Liver (tissue), 9 donors: ENCODE data around the gene KCNMA1. TPM values are rescaled to one million over a fixed set of nuclear protein-coding genes. Genes with fewer than 3 reads are reported as not detected.
"Not testable (repeated sequence)": the region's sequence is repeated elsewhere in the genome, so short reads cannot be mapped to it uniquely, and the experiment has no call there.

Experiments used
- DNase-seq: peaks from one replicate; pipeline ENCODE4 v3.0.0-alpha.2; 2017; ENCODE audit warnings: low spot score
- H3K27ac ChIP-seq, 2 donors: one replicate each; pipeline ENCODE4 v1.7.0; 2013; ENCODE audit warnings: inconsistent platforms in 2 of 2, low read length in 2 of 2, control low read depth in 1 of 2, low read depth in 1 of 2, mild to moderate bottlenecking in 1 of 2
- H3K27me3 ChIP-seq, 4 donors: one replicate each; pipeline versions ENCODE4 v1.6.1 to v1.7.0; 2013; ENCODE audit warnings: low read length in 3 of 4, inconsistent platforms in 1 of 4, mild to moderate bottlenecking in 1 of 4, moderate library complexity in 1 of 4; ENCODE audit not compliant: control insufficient read depth in 4 of 4, insufficient read depth in 4 of 4
- H3K36me3 ChIP-seq, 4 donors: one replicate each; pipeline versions ENCODE4 v1.6.1 to v1.7.0; 2013; ENCODE audit warnings: low read length in 3 of 4, mild to moderate bottlenecking in 3 of 4, low read depth in 1 of 4, moderate library complexity in 1 of 4; ENCODE audit not compliant: control insufficient read depth in 4 of 4, insufficient read depth in 3 of 4
- H3K4me1 ChIP-seq, 4 donors: one replicate each; pipeline versions ENCODE4 v1.6.1 to v1.7.0; 2013; ENCODE audit warnings: low read length in 3 of 4, mild to moderate bottlenecking in 3 of 4, moderate library complexity in 1 of 4; ENCODE audit not compliant: control insufficient read depth in 4 of 4, insufficient read depth in 4 of 4
- H3K4me3 ChIP-seq, 3 donors: one replicate each; pipeline versions ENCODE4 v1.6.1 to v1.7.0; 2013; ENCODE audit warnings: low read length in 3 of 3, control low read depth in 1 of 3, low read depth in 1 of 3, mild to moderate bottlenecking in 1 of 3
- H3K9ac ChIP-seq, 2 donors: one replicate each; pipeline ENCODE4 v1.7.0; 2013; ENCODE audit warnings: low read length in 2 of 2, mild to moderate bottlenecking in 2 of 2, moderate library complexity in 2 of 2, control low read depth in 1 of 2, low read depth in 1 of 2
- H3K9me3 ChIP-seq, 4 donors: one replicate each; pipeline versions ENCODE4 v1.6.1 to v1.7.0; 2013; ENCODE audit warnings: low read length in 3 of 4; ENCODE audit not compliant: control insufficient read depth in 4 of 4
- EGR1 ChIP-seq, 2 donors: IDR thresholded peaks; 2 replicates each; pipeline ENCODE4 v1.6.1; 2016 to 2018; ENCODE audit warnings: antibody characterized with exemption in 2 of 2, low read depth in 2 of 2
- FOXA2 ChIP-seq: IDR thresholded peaks from 2 replicates; pipeline ENCODE4 v1.6.1; 2016; ENCODE audit warnings: antibody characterized with exemption
- GABPA ChIP-seq, 2 donors: IDR thresholded peaks in 1 of 2; conservative IDR thresholded peaks in 1 of 2; 2 replicates each; pipeline ENCODE4 v1.6.1; 2016; ENCODE audit warnings: antibody characterized with exemption in 2 of 2, mild to moderate bottlenecking in 1 of 2, moderate library complexity in 1 of 2
- HNF4A ChIP-seq, 2 donors: conservative IDR thresholded peaks; 2 replicates each; pipeline ENCODE4 v1.6.1; 2016; ENCODE audit warnings: antibody characterized with exemption in 2 of 2, mild to moderate bottlenecking in 2 of 2
- NR2F2 ChIP-seq: IDR thresholded peaks from 2 replicates; pipeline ENCODE4 v1.6.1; 2016; ENCODE audit warnings: antibody characterized with exemption
- RAD21 ChIP-seq, 2 donors: IDR thresholded peaks; 2 replicates each; pipeline ENCODE4 v1.6.1; 2016; ENCODE audit warnings: antibody characterized with exemption in 2 of 2, mild to moderate bottlenecking in 2 of 2
- RXRA ChIP-seq, 2 donors: IDR thresholded peaks; 2 replicates each; pipeline ENCODE4 v1.6.1; 2017 to 2018; ENCODE audit warnings: antibody characterized with exemption in 2 of 2, mild to moderate bottlenecking in 1 of 2
- SP1 ChIP-seq: IDR thresholded peaks from 2 replicates; pipeline ENCODE4 v1.6.1; 2018; ENCODE audit warnings: antibody characterized with exemption, mild to moderate bottlenecking
- TAF1 ChIP-seq: conservative IDR thresholded peaks from 2 replicates; pipeline ENCODE4 v1.6.1; 2016; ENCODE audit warnings: antibody characterized with exemption, mild to moderate bottlenecking
- YY1 ChIP-seq: IDR thresholded peaks from 2 replicates; pipeline ENCODE4 v1.6.1; 2016; ENCODE audit warnings: antibody characterized with exemption, mild to moderate bottlenecking
- WGBS: extraction: QIAGEN DNeasy Blood & Tissue Kit; methylation state at CpG from one replicate; pipeline ENCODE4 v1.1.7; 2013; 5-methylcytosine and 5-hydroxymethylcytosine counted together
- polyA plus RNA-seq, 2 donors: library from polyadenylated mRNA; stranded (reverse) in 1 of 2; unstranded in 1 of 2; fragments of 200-250 nt in 1 of 2; fragments of >200 nt in 1 of 2; fragmentation: Nextera tagmentation in 1 of 2; extraction: Ambion mirVana in 1 of 2; gene quantifications; one replicate each; pipeline versions ENCODE4 v1.2.1 to v1.2.3, GENCODE V29; 2013 to 2015
- total RNA-seq, 2 donors: library from RNA; depleted of rRNA; stranded (reverse); fragments of >200 nt; gene quantifications; one replicate each; pipeline ENCODE4 v1.2.3, GENCODE V29; 2014
- TF ChIP-seq, protein P1 (sequence below): IDR thresholded peaks from 2 replicates; pipeline ENCODE4 v1.6.1; 2016; ENCODE audit warnings: antibody characterized with exemption
- TF ChIP-seq, protein P2 (sequence below): fragments of 150-350 bp; IDR thresholded peaks from 2 replicates; pipeline ENCODE4 v1.5.1; 2017; ENCODE audit warnings: improper control_type of control experiment, low read depth, low read length; ENCODE audit not compliant: missing input control
- TF ChIP-seq, protein P3 (sequence below): IDR thresholded peaks from 2 replicates; pipeline ENCODE4 v1.6.1; 2016; ENCODE audit warnings: antibody characterized with exemption, mild to moderate bottlenecking
- TF ChIP-seq, protein P4 (sequence below): IDR thresholded peaks from 2 replicates; pipeline ENCODE4 v1.6.1; 2016; ENCODE audit warnings: antibody characterized with exemption
- donor health status: healthy.
- donor health status: healthy.
- donor health status: healthy.
- donor health status: healthy.
- donor health status: healthy.

Gene KCNMA1
- total and polyA plus RNA-seq, 4 donors, result 2.5 to 9.7 (median 4.7) TPM

DNA sequence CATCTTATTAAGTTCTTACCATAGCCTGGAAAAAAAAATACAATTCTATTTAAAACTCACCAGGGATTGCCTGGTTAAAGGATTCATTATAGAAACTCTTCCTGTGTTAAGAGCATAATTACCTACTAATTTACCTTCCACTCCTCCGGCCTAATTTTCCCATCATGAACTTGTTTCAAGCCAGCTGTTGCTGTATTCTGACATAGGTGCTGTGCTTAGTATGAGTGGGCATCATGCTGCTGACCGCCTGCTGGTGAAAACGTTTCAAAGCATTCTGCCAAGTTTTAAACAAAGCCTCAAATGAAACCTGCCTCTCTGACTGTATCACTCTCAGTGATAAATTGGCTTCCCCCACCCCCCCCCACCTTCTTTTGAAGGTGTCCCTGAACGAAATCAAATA is 47.8 kb upstream of the KCNMA1 start (continued):
- TF ChIP-seq, protein P1, sequence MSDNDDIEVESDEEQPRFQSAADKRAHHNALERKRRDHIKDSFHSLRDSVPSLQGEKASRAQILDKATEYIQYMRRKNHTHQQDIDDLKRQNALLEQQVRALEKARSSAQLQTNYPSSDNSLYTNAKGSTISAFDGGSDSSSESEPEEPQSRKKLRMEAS, result no peak
- no peak for TF ChIP-seq RXRA (IDR thresholded peaks at IDR 0.05)

DNA sequence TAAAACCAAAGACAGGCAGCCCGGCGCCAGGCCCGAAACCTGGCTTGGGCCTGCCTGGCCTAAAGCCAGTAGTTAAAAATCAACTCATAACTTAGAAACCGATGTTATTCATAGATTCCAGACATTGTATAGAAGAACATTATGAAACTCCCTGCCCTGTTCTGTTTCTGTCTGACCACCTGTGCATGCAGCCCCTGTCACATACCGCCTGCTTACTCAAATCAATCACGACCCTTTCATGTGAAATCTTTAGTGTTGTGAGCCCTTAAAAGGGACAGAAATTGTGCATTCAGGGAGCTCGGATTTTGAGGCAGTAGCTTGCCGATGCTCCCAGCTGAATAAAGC is 45.5 kb upstream of the KCNMA1 start:
- not testable (repeated sequence) for H3K27ac ChIP-seq, H3K4me1 ChIP-seq, H3K27me3 ChIP-seq, H3K9me3 ChIP-seq, DNase-seq, H3K9ac ChIP-seq, H3K36me3 ChIP-seq, H3K4me3 ChIP-seq
- 74% methylated on average over 8 of the region's 8 CpGs for WGBS

DNA sequence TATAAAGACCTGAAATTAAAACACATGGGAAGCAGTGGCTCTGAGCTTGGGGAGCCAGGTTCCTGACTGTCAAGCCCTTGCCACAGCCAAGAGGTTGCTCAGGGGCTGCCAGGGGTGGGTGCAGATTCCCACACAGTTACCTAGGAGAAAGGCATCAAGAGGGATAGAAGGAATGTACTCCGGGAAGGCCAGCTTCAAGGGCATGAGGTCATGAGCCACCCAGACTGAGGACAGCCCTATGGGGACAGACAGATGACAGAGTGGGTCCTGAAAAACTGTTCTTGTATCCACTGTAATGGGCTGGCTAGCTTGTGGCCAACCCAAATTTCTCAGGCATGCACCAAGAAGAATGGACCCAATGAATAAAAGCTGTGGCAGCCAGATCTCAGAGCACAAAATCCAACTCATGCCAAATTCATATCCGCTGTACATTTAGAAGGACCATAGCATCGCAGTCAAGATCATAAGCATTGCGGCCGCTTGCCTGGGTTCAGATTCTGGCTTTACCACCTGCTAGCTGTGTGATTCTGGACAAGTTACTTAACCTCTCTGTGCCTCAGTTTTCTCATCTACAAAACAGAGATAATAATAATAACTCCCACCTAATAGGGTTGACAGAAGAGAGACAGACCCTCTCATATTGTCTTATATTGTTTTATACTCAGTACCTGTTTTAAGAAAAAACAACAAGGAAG is 44.9 kb upstream of the KCNMA1 start:
- no peak overlapping the region for H3K27ac ChIP-seq
- TF ChIP-seq NR2F2 (no peak), YY1 (no peak), FOXA2 (no peak), GABPA (IDR thresholded peaks at IDR 0.05 in 1 of 2, conservative IDR thresholded peaks at IDR 0.05 in 1 of 2) (no peak), RAD21 (IDR thresholded peaks at IDR 0.05) (no peak), TAF1 (no peak), EGR1 (IDR thresholded peaks at IDR 0.05; ENCODE audit: low read depth in 2 of 2) (no peak), HNF4A (conservative IDR thresholded peaks at IDR 0.05) (no peak), SP1 (no peak)
- TF ChIP-seq, protein P2, sequence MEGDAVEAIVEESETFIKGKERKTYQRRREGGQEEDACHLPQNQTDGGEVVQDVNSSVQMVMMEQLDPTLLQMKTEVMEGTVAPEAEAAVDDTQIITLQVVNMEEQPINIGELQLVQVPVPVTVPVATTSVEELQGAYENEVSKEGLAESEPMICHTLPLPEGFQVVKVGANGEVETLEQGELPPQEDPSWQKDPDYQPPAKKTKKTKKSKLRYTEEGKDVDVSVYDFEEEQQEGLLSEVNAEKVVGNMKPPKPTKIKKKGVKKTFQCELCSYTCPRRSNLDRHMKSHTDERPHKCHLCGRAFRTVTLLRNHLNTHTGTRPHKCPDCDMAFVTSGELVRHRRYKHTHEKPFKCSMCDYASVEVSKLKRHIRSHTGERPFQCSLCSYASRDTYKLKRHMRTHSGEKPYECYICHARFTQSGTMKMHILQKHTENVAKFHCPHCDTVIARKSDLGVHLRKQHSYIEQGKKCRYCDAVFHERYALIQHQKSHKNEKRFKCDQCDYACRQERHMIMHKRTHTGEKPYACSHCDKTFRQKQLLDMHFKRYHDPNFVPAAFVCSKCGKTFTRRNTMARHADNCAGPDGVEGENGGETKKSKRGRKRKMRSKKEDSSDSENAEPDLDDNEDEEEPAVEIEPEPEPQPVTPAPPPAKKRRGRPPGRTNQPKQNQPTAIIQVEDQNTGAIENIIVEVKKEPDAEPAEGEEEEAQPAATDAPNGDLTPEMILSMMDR, result no peak
- TF ChIP-seq, protein P1, result no peak
- TF ChIP-seq, protein P3, sequence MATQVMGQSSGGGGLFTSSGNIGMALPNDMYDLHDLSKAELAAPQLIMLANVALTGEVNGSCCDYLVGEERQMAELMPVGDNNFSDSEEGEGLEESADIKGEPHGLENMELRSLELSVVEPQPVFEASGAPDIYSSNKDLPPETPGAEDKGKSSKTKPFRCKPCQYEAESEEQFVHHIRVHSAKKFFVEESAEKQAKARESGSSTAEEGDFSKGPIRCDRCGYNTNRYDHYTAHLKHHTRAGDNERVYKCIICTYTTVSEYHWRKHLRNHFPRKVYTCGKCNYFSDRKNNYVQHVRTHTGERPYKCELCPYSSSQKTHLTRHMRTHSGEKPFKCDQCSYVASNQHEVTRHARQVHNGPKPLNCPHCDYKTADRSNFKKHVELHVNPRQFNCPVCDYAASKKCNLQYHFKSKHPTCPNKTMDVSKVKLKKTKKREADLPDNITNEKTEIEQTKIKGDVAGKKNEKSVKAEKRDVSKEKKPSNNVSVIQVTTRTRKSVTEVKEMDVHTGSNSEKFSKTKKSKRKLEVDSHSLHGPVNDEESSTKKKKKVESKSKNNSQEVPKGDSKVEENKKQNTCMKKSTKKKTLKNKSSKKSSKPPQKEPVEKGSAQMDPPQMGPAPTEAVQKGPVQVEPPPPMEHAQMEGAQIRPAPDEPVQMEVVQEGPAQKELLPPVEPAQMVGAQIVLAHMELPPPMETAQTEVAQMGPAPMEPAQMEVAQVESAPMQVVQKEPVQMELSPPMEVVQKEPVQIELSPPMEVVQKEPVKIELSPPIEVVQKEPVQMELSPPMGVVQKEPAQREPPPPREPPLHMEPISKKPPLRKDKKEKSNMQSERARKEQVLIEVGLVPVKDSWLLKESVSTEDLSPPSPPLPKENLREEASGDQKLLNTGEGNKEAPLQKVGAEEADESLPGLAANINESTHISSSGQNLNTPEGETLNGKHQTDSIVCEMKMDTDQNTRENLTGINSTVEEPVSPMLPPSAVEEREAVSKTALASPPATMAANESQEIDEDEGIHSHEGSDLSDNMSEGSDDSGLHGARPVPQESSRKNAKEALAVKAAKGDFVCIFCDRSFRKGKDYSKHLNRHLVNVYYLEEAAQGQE, result no peak
- TF ChIP-seq, protein P4, sequence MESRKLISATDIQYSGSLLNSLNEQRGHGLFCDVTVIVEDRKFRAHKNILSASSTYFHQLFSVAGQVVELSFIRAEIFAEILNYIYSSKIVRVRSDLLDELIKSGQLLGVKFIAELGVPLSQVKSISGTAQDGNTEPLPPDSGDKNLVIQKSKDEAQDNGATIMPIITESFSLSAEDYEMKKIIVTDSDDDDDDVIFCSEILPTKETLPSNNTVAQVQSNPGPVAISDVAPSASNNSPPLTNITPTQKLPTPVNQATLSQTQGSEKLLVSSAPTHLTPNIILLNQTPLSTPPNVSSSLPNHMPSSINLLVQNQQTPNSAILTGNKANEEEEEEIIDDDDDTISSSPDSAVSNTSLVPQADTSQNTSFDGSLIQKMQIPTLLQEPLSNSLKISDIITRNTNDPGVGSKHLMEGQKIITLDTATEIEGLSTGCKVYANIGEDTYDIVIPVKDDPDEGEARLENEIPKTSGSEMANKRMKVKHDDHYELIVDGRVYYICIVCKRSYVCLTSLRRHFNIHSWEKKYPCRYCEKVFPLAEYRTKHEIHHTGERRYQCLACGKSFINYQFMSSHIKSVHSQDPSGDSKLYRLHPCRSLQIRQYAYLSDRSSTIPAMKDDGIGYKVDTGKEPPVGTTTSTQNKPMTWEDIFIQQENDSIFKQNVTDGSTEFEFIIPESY, result no peak
- no peaks in the 10 kb centered on the region for H3K4me1 ChIP-seq
- H3K27me3 ChIP-seq, result no peaks in the 10 kb centered on the region
- no peak for DNase-seq
- 92% methylated on average over 5 of the region's 5 CpGs for WGBS
- H3K36me3 ChIP-seq, result no peaks in the 10 kb centered on the region
- no peaks in the 10 kb centered on the region for H3K9me3 ChIP-seq
- H3K4me3 ChIP-seq, result no peak overlapping the region
- H3K9ac ChIP-seq, result no peak overlapping the region
